DMS 273 (cell line): ENCODE measurements around the gene C11orf91.
"Not testable (repeated sequence)": the region's sequence is repeated elsewhere in the genome, so short reads cannot be mapped to it uniquely, and the experiment has no call there.

Experiments
- DNase-seq: peaks from one replicate; lab custom pipeline; 2025; ENCODE audit not compliant: unreplicated experiment; lab: John Stamatoyannopoulos, UW

C11orf91 gene

DNA sequence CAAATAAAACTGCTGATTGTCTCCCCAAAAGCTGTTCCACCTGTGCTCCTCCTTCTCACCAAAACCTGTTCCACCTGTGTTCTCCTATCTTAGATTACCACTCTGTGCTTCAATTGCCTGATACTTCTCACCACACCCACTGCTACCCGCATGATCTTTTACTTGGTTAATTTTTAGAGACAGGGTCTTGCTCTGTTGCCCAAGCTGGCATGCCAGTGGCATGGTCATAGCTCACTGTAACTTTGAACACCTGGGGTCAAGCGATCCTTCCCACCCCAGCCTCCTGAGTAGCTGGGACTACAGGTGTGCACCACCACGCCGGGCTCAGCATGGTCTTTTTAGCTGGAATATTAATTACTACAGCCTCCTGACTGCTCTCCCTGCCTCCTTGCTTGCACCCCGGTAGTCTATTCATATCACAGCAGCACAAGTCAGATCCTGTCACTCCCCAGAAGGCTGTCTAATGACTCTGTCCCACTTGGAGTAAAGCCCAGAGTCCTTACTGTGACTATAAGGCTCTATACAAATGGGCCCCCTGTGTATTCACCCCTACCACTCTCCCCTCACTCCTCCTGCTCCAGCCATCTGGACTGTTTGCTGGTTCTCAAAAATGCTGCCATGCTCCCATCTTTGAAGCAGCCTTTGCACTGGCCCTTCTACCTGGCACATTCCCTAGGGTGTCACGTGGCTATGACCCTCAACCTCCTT is 3.5 kb downstream of the C11orf91 start:
- DNase-seq: peak; percentile 85

- DNase-seq: peak; percentile 22
Observed at GRCh38 chr11:33696411-33696810, 4.2 kb downstream of the C11orf91 start.

DNA sequence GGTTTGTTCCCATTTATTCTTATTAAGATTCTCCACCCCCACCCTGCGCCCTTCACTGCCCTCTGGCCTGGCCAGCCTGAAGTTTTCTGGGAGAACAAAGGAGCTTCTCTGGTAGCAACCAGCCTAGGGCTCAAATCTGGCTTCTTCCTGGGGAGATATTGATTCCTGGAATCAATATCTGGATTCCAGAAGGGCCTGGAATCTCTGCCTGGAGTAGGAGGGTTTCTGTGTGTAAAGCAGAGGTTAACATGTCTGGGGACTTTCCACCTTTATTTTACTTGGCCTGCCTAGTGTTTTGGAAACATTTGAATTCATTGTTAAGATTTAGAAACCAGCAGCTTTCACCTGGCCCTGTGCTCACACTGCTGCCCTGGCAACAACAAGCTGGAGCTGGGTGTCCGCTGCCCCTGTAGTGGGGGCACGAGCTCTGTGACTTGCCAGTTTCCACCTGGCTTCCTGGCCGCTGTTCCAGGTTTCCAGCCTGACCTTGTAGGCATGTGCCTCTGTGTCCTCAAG is 5.5 kb downstream of the C11orf91 start:
- DNase-seq: peak; percentile 68

DNA sequence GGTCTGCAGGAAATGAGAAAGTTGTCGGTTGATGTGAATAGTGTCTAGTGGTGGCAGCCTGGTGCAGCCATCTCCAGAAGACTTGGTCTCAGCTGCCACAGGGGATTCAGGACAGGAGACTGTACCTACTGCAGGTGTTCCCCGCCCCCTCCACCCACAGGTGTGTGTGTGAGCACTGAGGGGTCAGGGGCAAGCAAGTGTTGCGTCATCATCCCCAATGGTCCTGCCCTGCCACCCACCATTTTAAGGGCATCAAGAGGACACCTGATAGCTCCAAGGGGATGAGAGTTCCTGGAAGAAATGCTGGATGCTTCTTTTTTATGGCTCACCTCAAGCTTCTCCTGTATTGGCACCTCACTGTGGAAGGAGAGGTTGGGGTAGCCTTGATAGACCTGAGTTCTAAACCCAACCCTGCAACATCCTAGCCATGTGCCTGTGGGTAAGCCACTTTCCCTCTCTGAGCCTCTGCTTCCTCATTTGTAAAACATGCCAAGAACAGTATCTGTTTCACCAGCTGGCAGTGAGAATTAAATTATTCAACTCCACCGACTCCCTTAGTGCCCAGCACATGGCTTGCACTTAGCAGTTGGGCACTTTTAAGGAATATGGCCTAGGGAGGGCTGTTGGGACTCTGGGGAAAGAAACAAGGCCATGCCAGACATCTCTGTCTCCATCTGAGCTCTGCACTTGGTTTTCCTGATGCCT is 6.1 kb downstream of the C11orf91 start:
- peak; percentile 85 for DNase-seq

GRCh38 chr11:33692541-33692940 is 8.1 kb downstream of the C11orf91 start:
- no peak for DNase-seq

GRCh38 chr11:33692013-33692504 is 8.6 kb downstream of the C11orf91 start:
- DNase-seq: peak; percentile 72

GRCh38 chr11:33691066-33691864 is 9.4 kb downstream of the C11orf91 start:
- DNase-seq: no peak

DNA sequence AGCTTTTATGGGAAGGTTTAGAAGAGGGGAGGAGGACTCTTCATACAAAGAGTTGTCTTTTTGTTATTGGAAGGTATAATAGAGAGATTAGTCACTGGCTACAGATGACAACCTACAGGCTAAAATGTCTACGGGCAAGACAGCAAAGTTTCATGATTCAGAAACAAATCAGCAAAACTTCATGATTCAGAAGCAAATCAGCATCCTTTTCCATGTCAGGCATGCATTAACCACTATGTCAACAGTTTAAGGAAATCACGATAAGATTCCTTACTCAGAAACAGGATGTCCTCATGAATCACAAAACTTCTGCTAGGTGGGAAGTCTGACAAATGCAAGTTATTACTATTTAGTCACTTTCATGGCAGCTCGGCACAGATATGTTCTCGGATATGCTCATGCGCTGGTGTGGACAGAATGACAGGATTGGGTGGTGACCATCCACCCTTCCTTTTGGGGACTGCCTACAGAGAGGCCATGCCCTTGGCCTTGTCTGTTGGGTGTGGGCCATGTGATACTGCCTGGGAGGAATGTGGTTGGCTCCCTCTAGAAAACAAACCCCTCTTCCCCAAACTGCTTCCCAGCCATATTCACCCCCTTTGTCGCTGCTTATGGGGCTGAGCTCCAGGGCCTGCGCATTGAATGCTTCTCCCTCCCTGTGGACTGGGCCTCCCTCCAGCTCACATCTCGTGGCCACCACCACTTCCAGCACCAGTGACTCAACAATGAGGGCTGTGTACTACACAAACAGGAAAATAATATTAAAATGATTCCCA is 10.1 kb downstream of the C11orf91 start:
- DNase-seq: no peak

GRCh38 chr11:33689501-33689900 is 11.1 kb downstream of the C11orf91 start:
- DNase-seq: no peak

DNA sequence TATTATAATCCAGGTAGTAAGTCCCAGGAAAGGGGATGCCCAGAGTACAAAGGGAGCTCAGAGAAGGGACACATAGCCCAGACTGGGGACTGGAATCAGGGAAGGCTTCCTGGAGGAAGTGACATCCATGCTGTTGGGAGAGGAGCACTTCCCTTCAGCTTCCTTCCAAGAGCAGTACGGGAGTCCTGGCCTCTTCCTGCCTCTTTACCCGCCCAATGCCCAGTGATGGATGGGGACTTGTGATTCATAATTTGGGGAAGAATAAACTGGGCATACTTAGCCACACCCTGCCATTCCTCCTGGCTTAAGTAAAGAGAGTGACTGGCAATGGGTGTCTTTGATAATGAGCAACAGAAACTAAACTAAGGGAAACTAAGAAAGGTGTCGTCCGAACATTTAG is 11.5 kb downstream of the C11orf91 start:
- DNase-seq: no peak

- peak; percentile 72 for DNase-seq
Observed at GRCh38 chr11:33687733-33688479, 12.7 kb downstream of the C11orf91 start.

- no peak for DNase-seq
Observed at GRCh38 chr11:33685082-33685481, 15.5 kb downstream of the C11orf91 start.

DNA sequence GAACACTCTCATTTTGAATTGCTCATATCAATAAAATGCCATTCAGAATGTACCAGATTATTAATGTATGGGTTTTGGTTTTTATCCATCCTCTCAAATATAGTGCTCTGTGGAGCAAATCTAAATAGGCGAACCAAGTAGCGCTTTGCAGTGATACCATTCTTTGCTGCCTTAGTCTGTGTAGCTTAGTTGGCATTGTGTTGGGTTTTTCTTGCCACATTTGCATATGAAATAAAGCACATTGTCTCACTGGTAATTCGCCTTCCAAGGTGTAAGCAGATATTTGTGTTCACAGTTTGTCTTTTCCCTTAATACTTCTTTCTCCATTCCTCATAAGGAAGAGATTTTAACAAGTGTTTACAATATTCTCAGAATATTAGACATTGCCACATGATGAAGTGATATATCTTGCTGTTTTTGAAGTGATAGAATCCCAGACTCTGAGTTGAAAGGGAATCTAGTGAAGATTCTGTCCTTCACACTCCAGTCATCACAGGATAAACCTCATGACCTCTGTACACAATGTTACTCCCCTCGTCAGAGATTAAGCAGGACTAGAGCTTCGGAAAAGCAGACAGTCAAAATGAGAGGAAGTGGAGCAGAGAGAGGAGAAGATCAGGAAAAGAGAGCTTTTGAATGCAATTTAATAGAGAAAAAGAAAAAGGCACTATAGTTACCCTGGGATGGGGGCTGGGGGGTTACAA is 16.5 kb downstream of the C11orf91 start:
- no peak for DNase-seq

- no peak for DNase-seq
Observed at GRCh38 chr11:33682446-33682845, 18.2 kb downstream of the C11orf91 start.

- no peak for DNase-seq
Observed at GRCh38 chr11:33682019-33682418, 18.6 kb downstream of the C11orf91 start.

GRCh38 chr11:33678616-33679015 is 22.0 kb downstream of the C11orf91 start:
- not testable (repeated sequence) for DNase-seq

GRCh38 chr11:33674035-33674814 is 26.4 kb downstream of the C11orf91 start:
- DNase-seq: no peak

DNA sequence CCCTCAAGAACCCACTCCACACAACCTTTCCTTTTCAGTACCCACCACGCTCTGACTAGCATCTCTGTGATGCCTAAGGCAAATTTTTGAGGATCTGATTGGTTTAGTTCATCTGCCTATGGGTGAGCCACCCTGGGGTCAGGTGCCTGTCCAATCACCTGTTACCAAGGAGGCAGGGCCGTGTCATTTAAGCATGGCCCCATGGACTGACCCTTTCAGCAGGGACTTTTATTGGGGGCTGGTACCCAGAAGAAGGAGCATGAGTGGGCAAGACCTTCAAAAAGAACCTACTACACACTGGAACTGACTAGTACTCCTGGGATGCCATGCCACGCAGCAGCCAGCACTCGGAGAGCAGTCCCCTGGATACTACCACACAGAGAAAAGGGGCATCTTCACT is 28.4 kb downstream of the C11orf91 start:
- no peak for DNase-seq
